Measurements from ENCODE around the gene VWA8. TPM values are rescaled to one million over a fixed set of nuclear protein-coding genes. Genes with fewer than 3 reads are reported as not detected.
A peak's percentile ranks its signal among the peaks of the same experiment; 100 is the strongest.

VWA8 gene
- total and polyA plus RNA-seq, 2 of the 13 experiments (the other 11 are each of a cell fraction or from before 2014, with no cell fraction given): 9.1 to 17.3 TPM

- no peak for TF ChIP-seq HIC2 (CRISPR knock-in tag; IDR thresholded peaks at IDR 0.05; ENCODE audit: low read depth)
Measured at GRCh38 chr13:41937388-41937787, 23.5 kb downstream of the VWA8 start (continued).

GRCh38 chr13:41935501-41935900 lies 25.4 kb downstream of the VWA8 start:
- ChIA-PET CTCF (ENCODE audit: low intra/inter-chr PET ratio, low total read pairs) (no interaction called here), POLR2A (no interaction called here)
- FAIRE-seq (no peak), ATAC-seq (no peak), DNase-seq (ENCODE audit: low spot score) (no peak)
- Histone ChIP-seq H4K20me1 (ENCODE audit: insufficient read depth, low read length) (no peaks in the 10 kb centered on the region), H3K9me3 (ENCODE audit: low read length) (no peaks in the 10 kb centered on the region; the same call in 1 of the 2 replicates), H2AFZ (ENCODE audit: low read length) (no peak overlapping the region), H3K4me3 (replicated peaks in 1 of 3; ENCODE audit: insufficient read depth in 1 of 3, low read depth in 2 of 3, low read length in 3 of 3) (no peak overlapping the region), H3K4me1 (ENCODE audit: insufficient read depth, low read length) (peaks cover 19% of the 10 kb centered on the region), H3K4me2 (ENCODE audit: low read depth, low read length) (0 out of 2 replicates have a peak overlapping the region, but pooled peaks have one; percentile 3), H3K27ac (ENCODE audit: extremely low read length, insufficient read depth, low read length) (no peak overlapping the region), H3K9ac (ENCODE audit: insufficient read depth, low read depth, low read length) (no peak overlapping the region), H3K79me2 (ENCODE audit: insufficient read depth, low read length) (peaks cover 12% of the 10 kb centered on the region), H3K27me3 (ENCODE audit: control insufficient read depth in 1 of 2, insufficient read depth in 2 of 2, low read length in 2 of 2) (no peaks in the 10 kb centered on the region), H3K36me3 (replicated peaks in 1 of 2; ENCODE audit: control insufficient read depth in 1 of 2, insufficient read depth in 2 of 2, low read length in 2 of 2) (0 out of 5 replicates have a peak, but pooled peaks cover 0 to 5% of the 10 kb centered on the region in 2 experiments)
- in situ Hi-C loops (cut with HindIII; ENCODE audit: extremely low pct_ligation_motif_present, low pct_unique_long_range_greater_than_20kb): no loop called here
- no TSS peak for BruUV-seq (replicated peaks)
- WGBS (ENCODE audit: low lambda C conversion rate): 89% methylated on average over 1 of the region's 1 CpG
- intact Hi-C loops (cut with micrococcal nuclease; ENCODE audit: unreplicated experiment): no loop called here
- TF ChIP-seq PHF20 (CRISPR knock-in tag; IDR thresholded peaks at IDR 0.05) (no peak), GRHL1 (CRISPR knock-in tag; conservative IDR thresholded peaks at IDR 0.05) (no peak), REXO4 (CRISPR knock-in tag; IDR thresholded peaks at IDR 0.05; ENCODE audit: borderline replicate concordance) (no peak), ARID2 (CRISPR knock-in tag; IDR thresholded peaks at IDR 0.05; ENCODE audit: borderline replicate concordance) (no peak), ZNF101 (CRISPR knock-in tag; IDR thresholded peaks at IDR 0.05; ENCODE audit: borderline replicate concordance, low read depth) (no peak), ZNF713 (CRISPR knock-in tag; IDR thresholded peaks at IDR 0.05) (no peak), MATR3 (CRISPR knock-in tag; IDR thresholded peaks at IDR 0.05) (no peak), RARG (CRISPR knock-in tag; IDR thresholded peaks at IDR 0.05; ENCODE audit: low read depth) (no peak), ZNF556 (CRISPR knock-in tag; IDR thresholded peaks at IDR 0.05; ENCODE audit: borderline replicate concordance) (no peak)
- TF ChIP-seq, protein P1, sequence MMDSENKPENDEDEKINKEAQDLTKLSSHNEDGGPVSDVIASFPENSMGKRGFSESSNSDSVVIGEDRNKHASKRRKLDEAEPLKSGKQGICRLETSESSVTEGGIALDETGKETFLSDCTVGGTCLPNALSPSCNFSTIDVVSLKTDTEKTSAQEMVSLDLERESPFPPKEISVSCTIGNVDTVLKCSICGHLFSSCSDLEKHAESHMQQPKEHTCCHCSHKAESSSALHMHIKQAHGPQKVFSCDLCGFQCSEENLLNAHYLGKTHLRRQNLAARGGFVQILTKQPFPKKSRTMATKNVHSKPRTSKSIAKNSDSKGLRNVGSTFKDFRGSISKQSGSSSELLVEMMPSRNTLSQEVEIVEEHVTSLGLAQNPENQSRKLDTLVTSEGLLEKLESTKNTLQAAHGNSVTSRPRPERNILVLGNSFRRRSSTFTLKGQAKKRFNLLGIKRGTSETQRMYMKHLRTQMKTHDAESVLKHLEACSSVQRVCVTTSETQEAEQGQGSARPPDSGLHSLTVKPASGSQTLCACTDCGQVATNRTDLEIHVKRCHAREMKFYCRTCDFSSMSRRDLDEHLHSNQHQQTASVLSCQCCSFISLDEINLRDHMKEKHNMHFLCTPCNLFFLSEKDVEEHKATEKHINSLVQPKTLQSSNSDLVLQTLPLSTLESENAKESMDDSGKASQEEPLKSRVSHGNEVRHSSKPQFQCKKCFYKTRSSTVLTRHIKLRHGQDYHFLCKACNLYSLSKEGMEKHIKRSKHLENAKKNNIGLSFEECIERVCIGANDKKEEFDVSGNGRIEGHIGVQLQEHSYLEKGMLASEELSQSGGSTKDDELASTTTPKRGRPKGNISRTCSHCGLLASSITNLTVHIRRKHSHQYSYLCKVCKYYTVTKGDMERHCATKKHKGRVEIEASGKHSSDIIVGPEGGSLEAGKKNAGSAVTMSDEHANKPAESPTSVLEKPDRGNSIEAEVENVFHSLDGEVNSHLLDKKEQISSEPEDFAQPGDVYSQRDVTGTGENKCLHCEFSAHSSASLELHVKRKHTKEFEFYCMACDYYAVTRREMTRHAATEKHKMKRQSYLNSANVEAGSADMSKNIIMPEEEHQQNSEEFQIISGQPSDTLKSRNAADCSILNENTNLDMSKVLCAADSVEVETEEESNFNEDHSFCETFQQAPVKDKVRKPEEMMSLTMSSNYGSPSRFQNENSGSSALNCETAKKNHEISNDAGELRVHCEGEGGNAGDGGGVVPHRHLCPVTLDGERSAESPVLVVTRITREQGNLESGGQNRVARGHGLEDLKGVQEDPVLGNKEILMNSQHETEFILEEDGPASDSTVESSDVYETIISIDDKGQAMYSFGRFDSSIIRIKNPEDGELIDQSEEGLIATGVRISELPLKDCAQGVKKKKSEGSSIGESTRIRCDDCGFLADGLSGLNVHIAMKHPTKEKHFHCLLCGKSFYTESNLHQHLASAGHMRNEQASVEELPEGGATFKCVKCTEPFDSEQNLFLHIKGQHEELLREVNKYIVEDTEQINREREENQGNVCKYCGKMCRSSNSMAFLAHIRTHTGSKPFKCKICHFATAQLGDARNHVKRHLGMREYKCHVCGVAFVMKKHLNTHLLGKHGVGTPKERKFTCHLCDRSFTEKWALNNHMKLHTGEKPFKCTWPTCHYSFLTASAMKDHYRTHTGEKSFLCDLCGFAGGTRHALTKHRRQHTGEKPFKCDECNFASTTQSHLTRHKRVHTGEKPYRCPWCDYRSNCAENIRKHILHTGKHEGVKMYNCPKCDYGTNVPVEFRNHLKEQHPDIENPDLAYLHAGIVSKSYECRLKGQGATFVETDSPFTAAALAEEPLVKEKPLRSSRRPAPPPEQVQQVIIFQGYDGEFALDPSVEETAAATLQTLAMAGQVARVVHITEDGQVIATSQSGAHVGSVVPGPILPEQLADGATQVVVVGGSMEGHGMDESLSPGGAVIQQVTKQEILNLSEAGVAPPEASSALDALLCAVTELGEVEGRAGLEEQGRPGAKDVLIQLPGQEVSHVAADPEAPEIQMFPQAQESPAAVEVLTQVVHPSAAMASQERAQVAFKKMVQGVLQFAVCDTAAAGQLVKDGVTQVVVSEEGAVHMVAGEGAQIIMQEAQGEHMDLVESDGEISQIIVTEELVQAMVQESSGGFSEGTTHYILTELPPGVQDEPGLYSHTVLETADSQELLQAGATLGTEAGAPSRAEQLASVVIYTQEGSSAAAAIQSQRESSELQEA (CRISPR knock-in tag; IDR thresholded peaks at IDR 0.05; ENCODE audit: not compliant biosample characterization): no peak
